Measurements from ENCODE around the gene ACTN4.

GRCh38 chr19:38699647-38700349, 52.3 kb downstream of the ACTN4 start:
- TF ChIP-seq ZFX (IDR thresholded peaks at IDR 0.05; ENCODE audit: borderline replicate concordance) (no peak), CTCF (IDR thresholded peaks at IDR 0.05) (no peak)
